H1 (cell line): ENCODE data around the gene KBTBD3. TPM values are rescaled to one million over a fixed set of nuclear protein-coding genes. Genes with fewer than 3 reads are reported as not detected.

Experiments
- HDAC2 ChIP-seq, 2 experiments: fragments of 300-600 bp in 1 of 2; sonication (generic) in 1 of 2; IDR thresholded peaks; 2 replicates each; pipeline ENCODE4 v1.6.1; 2011 to 2012; ENCODE audit warnings: low read depth in 2 of 2, low read length in 2 of 2, mild to moderate bottlenecking in 2 of 2, moderate library complexity in 2 of 2, borderline replicate concordance in 1 of 2, inconsistent platforms in 1 of 2
- RFX5 ChIP-seq: IDR thresholded peaks from 2 replicates; pipeline ENCODE4 v1.6.1; 2011; ENCODE audit warnings: low read depth, low read length, improper control_type of control experiment, borderline replicate concordance
- SAP30 ChIP-seq: fragments of 300-600 bp; sonication (generic); IDR thresholded peaks from 2 replicates; pipeline ENCODE4 v1.7.1; 2012; ENCODE audit warnings: low read length, moderate library complexity, mild to moderate bottlenecking, inconsistent platforms; ENCODE audit not compliant: insufficient read depth, insufficient replicate concordance
- polyA plus RNA-seq, 7 experiments: library from polyadenylated mRNA; depleted of rRNA in 3 of 7; stranded (reverse) in 5 of 7; unstranded in 2 of 7; fragments of >200 nt in 5 of 7; fragments of 200-250 nt in 2 of 7; gene quantifications; 1 replicate in 5 of 7; 2 replicates in 1 of 7; 4 replicates in 1 of 7; pipeline versions ENCODE4 v1.2.1 to v1.2.3, GENCODE V29; 2011 to 2013; ENCODE audit warnings: missing spikeins in 2 of 7, mixed read lengths in 2 of 7
- total RNA-seq: library from RNA; stranded (reverse); fragmentation: NEBNext Ultra II Directional; extraction: Animal tissue kit (Norgen Biotek cat#: 25700); gene quantifications from 2 replicates; pipeline ENCODE4 v1.2.1, GENCODE V29; 2021
- TF ChIP-seq, protein P1 (sequence below): IDR thresholded peaks from 2 replicates; pipeline ENCODE4 v1.6.1; 2011; ENCODE audit warnings: low read depth, mild to moderate bottlenecking, low read length; ENCODE audit not compliant: insufficient read depth

KBTBD3 gene
- total and polyA plus RNA-seq, 2 of the 8 experiments (the other 6 are each of a cell fraction or from before 2014, with no cell fraction given): 1.2 to 6.1 TPM

GRCh38 chr11:106031936-106032335 is 45.2 kb downstream of the KBTBD3 start (continued):
- no peak for TF ChIP-seq RFX5
- TF ChIP-seq SAP30: no peak
- TF ChIP-seq, protein P1, sequence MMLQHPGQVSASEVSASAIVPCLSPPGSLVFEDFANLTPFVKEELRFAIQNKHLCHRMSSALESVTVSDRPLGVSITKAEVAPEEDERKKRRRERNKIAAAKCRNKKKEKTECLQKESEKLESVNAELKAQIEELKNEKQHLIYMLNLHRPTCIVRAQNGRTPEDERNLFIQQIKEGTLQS: no peak
- TF ChIP-seq HDAC2 (IDR thresholded peaks at IDR 0.05; ENCODE audit: borderline replicate concordance in 1 of 2, low read depth in 2 of 2, low read length in 2 of 2): no peak
